HG03457 (cell line): Measurements from ENCODE around the gene BACH2.
"Not testable (repeated sequence)": the region's sequence is repeated elsewhere in the genome, so short reads cannot be mapped to it uniquely, and the experiment has no call there.

Experiments used
- ATAC-seq: cut with Tn5 transposase; IDR thresholded peaks from one replicate; pipeline ENCODE4 v1.9.1; 2021; ENCODE audit warnings: moderate number of reproducible peaks; ENCODE audit not compliant: unreplicated experiment

BACH2 gene

DNA sequence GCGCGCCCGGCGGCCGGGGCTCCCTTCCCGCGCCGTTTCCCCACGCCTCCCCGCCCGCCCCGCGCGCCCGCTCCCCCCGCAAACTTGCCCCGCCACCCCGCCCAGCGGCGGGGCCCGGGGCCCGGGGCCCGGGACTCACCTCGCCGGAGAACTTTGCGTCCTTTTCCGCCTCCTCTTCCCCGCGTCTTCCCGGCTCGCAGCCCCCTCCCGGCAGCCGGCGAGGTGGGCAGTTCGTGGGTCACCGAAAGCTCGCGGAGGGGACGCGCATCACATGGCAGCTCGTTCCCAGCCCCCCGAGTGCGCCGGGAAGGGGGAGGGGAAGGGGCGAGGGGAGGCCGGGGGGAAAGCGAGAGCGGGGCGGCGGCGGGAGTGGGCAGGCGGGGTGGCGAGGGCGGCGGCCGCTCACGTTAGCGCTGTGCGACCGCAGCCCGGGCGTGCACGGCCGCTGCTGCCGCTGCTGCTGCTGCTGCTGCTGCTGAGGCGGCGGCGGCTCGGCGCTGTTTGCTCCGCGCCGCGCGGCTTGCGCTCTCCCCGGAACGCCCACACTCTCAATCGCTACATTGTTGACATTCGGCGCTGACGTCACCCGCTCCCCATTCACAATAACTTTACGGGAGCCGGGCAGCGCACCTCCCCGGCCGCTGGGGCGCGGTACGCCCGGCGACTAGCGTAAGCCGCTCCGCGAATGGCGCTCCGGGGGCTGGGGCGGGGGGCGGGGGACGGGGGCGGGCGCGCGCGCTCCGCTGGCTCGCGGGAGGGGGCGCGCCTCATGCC lies at the start of gene BACH2:
BACH2 (minus strand) TSS at position 503 of the 774 bp plus-strand sequence. CDS start 287,999 bp downstream, outside the sequence.
- peak; percentile 64 for ATAC-seq

DNA sequence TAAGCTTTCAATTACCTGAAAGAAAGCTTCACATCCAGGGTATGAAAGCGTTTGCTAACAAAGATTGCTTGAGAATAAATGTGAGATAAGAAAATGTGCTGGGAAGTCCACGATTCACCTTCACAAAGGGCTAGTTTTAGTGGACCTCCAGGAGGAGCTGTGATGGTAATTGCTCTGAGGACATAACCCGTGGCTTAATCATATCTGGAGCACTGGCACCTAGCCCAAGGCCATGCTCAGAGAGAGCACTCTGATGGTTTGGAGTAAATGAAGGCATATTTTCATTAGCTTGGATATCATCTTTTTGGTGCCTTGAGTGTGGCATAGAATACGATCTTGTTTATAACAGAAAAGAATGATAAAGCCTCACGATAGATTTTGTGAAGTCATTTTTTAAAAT lies 46.9 kb upstream of the BACH2 start:
- ATAC-seq: no peak

DNA sequence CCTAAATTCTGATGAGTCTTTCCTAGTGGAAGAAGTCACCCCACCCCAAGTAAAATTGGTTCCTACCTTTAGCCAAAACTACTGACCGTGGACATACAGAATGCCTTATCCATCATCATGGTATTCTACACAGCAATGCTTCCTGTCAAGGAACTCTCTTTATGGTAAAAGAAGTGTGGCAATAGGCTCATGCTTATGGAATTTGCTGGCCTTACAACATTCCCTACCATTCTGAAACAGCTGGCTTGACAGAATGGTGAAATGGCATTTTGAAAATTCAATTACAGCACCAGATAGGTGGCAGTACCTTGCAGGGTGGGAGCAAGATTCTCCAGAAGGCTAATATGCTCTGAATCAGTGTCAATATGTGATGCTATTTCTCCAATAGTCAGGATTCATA lies 41.8 kb upstream of the BACH2 start:
- ATAC-seq: no peak

DNA sequence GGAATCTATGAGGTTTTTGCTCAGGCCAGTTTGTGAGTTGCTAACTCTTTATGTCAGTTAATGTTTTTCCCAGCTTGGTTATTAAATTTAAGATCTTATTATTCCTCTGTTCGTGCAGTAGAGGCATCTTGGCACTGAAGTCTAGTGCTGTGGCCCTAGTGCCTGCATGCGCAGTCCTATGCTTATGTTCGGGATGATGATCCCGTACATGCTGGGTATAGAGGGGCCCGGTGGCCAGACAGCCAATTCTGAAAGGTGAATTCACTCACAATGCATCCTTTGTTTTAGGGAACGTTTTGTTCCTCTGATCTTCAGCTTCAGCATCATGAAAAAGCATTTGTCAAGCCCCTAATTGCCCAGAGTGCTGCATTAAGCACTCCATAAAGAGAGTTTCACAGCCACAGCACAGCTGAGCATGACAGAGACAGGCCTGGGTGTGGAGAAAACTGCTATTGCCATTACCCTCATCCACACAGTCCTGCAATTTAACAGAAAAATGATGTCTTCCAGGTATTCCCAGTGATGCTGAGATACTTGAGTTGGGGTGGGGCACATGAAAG lies 39.8 kb upstream of the BACH2 start:
- no peak for ATAC-seq

DNA sequence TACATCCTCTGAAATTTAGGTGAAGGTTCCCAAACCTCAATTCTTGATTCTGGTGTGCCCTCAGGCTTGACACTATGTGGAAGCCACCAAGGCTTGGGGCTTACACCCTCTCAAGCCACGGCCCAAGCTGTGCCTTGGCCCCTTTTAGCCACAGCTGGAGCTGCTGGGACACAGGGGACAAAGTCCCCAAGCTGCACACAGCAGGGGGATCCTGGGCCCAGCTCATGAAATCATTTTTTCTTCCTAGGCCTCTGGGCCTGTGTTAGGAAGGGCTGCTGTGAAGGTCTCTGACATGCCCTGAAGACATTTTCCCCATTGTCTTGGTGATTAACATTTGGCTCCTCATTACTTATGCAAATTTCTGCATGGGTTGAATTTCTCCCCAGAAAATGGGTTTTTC lies 37.3 kb upstream of the BACH2 start:
- no peak for ATAC-seq

DNA sequence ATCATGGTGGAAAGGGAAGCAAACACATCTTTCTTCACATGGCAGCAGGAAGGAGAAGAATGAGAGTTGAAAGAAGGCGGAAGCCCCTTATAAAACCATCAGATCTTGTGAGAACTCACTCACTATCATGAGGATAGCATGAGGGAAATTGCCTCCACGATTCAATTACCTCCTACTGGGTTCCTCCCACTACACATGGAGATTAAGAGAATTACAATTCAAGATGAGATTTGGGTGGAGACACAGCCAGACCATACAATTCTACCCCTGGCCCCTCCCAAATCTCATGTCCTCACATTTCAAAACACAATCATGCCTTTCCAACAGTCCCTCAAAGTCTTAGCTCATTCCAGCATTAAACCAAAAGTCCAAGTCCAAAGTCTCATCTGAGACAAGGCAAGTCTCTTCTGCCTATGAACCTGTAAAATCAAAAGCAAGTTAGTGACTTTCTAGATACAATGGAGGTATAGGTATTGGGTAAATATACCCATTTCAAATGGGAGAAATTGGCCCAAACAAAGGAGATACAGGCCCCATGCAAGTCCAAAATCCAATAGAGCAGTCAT lies 36.4 kb upstream of the BACH2 start:
- ATAC-seq: not testable (repeated sequence)

DNA sequence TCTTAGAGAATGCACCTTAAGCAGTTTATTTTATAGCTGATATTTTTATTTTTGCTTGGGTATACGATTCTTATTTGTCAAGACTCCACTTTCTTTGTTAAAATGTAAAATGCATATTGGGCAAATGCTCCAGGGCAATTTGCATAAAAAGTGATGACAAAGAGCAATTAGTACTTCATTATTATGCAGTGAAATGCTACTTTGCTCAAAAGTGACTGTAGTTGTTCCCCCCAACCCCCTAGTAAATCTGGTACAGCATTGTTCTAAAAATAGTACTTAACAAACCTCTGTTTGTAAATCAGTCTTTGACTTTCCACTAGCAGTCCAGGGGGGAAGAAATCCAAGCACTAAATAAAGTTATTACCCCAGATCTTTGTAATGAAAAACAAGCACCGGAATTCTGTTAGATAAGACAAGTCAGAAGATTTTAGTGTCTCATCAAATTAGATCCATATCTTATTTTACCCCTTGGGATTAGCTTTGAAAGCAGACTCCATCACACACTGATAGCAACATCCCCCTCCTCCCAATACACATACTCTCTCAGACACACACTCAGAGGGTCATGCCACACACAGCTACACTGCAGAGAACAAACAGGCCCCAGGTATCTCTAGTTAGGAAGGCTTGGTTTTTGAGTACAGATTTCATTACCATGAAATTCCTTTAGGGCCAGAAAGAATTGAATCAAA lies 32.9 kb upstream of the BACH2 start:
- ATAC-seq: no peak

DNA sequence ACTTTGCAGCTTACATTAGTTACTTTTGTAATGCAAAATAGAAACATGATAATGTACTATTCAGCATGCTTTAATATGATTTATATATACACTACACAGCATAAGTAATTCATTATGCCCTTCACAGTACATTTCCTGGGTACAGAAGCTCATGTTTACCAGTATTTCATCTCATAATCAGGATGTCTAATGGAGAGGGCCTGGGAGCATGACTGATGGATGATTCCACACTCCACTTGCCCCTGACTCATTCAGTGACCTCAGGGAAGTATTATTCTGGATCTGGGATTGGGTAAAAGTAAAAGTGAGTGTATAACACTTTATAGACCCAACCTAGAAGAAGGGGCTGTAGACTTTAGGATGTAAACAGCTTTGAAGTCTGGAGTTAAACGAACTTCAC lies 31.4 kb upstream of the BACH2 start:
- no peak for ATAC-seq

DNA sequence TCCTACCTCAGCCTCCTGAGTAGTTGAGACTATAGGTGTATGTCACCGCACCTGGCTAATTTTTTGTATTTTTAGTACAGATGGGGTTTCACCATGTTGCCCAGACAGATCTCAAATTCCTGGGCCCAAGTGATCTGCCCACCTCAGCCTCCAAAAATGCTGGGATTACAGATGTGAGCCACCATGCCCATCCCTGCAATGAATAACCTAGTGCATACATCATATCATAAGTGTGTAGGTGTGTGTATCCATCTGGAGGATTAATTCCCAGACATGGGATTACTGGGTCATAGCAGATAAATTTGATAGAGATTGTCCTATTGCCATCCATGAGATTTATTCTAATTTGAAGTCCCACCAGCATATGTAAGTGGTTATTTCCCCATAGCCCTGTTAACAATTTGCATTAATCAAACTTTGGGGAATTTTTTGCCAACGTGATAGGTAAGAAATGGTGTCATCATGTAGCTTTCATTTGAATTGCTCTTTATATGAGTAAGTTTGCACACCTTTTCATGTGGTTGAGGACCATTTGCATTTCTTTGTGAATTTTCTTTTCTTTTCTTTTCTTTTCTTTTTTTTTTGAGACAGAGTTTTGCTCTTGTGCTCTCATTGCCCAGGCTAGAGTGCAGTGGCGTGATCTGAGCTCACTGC lies 29.9 kb upstream of the BACH2 start:
- ATAC-seq: no peak

DNA sequence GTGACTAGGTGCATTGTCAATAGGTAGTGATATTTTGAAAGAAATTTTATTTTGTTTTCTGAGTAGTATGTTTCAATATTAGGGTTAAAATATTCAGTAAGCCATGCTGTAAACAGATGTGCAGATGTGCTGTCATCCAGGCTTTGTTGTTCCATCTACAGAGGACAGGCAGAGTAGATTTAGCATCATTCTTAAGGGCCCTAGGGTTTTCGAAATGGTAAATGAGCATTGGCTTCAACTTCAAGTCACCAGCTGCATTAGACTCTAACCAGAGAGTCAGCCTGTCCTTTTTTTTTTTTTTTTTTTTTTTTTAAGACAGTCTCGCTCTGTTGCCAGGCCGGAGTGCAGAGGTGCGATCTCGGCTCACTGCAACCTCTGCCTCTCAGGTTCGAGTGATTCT lies 27.1 kb upstream of the BACH2 start:
- no peak for ATAC-seq

DNA sequence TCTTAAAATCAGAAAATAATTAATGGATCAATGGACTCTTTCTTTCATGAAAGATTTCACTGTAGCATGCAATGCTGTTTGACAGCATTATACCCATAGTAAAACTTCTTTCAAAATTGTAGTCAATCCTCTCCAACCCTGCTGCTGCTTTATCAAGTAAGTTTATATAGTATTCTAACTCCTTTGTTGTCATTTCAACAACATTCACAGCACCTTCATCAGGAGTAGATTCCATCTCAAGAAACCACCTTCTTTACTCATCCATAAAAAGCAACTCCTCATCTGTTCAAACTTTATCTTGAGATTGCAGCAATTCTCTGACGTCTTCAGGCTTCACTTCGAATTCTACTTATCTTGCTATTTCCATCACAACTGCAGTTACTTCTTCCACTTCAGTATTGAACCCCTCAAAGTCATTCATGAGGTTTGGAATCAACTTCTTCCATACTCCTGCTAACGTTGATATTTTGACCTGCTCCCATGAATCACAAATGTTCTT lies 26.4 kb upstream of the BACH2 start:
- no peak for ATAC-seq

DNA sequence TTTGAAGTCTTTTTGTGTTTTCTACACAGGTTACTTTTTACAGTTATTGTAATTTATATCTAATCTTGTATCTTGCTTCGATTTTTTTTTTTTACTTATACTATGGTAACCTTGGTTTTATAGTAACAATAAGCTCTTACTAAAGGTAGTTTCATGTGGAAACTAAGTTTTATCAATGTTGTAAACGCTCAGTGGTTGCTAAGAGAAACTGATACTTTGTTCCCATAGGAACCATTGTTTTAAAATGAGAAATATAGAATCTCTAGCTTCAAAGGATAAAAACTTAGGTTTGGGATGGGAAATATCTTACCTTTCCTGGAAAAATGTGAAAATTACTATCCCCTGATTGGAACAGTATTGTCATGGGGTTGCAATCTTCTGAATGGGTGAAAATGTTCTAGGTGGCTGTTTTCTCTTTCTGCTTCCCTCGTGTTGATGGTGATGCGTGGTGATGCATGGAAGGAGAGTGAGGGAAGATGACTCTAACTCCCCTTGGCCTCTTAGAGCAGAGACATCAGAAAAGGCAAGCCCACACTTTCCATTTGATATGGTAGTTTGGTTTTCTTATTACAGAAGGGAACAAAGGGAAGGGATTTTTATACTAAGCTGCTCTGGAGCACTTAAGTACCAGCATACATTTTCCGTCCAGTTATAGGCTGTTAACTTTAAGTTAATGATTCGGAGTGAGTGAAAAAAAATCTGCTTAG lies 23.5 kb upstream of the BACH2 start:
- no peak for ATAC-seq

DNA sequence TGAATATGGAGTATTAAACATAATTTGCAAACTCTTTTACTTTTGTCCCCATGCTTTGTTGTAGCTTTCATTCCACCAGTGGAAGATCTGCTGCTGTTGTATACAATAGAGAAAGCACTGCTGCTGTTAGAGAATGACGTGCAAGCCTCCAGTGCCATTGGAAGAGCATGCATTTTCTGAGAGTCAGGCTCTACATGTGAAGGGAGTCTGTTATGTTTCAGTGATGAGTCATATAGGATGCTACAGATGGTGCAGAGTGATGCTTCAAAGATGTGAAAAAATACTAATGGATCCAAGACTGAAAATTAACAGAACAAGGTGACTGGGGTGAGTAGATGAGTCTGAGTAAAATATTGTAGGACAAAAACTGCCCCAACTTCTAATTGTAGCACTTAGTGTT lies 22.4 kb upstream of the BACH2 start:
- no peak for ATAC-seq

DNA sequence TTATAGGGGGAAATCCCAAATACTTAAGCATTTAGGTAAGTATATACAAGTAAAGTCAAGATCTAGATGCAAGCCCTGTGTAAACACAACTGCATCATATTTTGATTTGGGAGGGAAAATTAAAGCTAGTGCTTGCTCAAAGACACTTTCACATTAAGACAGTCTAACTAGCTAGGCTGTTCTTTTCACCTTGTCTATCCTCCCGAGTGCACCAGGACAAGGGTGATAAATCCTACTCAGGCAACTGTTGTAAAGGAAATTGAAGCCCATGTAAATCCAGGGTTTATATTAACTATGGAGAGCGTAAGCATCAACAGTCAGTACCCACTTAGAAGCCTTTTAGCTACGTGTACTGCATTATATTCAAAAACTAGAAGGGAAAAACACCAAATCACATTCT lies 19.3 kb upstream of the BACH2 start:
- no peak for ATAC-seq

DNA sequence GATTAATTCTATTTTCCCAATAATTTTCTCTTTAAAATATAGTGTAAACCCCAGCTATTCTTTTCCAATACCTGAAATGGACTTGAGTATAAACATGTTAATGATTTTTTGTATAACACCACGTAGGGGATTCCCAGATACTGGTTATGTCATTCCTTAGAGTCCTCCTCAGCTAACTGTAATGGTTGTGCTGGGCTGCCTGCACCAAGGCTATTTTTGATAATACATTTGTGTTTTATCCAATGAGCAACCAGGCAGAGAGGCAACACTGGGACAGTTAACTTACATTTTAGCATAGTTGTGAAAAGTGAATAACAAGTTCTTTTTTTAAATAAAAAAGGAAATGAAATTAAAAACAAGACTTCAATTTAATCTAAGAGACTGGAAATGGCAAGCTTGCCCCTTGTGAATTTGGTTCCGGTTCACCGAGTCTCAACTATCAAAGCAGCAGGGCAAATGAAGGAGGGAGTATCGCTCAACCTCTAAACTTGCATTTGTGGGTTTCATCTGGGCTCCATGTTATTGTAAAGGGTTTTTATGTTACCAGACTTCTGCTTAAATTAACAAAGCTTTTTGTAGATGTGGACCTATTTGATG lies 18.8 kb upstream of the BACH2 start:
- ATAC-seq: no peak

DNA sequence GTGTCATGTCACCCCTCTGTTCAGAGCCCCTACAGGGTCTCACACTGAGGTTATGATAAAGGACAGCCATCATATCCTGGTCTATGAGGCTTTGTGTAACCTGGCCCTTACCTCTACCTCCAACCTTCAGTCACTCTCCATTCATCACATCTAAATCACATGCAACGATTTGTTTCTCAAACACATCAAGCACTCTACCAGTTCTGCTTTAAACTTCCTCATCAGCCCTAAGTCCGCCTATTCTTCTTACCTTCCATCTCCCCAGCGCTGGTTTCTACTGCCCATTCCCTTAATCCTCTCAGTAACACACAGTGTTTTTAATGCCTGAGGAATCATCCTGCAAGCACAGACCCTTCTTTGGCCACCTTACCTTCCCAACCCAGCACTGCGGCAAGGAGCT lies 17.9 kb upstream of the BACH2 start:
- ATAC-seq: no peak

DNA sequence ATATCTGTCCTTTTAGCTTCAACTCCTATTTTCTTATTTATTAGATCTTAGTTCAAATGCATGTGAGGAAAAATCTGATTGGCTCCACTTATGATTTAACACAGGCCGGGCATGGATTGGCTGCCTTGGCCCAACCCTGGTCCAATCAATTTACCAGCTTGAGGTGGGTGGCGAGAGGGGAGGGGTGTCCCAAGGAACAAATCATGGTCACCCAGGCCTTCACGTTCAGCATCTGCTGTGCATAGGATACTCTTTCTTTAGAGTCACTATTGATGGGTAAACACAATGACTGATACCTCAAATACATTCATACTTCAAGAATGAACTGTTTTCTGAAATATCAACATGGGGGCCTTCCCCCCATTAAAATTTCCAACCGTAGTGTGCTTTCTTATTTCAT lies 14.9 kb upstream of the BACH2 start:
- ATAC-seq: no peak

DNA sequence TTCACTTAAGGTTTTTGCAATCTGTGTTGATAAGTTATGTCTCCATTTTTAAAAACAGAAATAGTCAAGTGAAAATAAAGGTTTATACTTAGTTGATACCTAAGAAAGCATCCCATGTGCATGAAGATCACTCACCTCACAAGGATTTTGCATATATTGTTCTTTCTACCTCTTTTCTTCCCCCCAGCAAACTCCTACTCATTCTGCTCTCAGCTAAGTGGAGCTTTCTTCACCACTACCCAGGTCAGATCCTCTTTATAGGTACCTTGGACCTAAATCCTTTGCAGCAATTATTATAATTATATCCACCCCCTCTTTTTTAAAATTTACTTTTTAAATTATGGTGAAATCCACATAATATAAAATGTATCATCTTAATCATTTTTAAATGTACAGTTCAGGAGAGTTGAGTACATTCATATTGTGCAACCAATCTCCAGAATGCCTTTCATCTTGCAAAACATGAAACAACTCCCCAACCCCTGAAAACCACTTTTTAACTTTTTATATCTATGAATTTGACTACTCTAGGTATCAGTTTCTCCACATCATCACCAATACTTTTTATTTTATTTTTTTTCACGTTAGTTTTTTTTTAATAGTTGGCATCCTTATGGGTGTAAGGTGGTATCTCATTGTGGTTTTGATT lies 9.3 kb upstream of the BACH2 start:
- no peak for ATAC-seq

DNA sequence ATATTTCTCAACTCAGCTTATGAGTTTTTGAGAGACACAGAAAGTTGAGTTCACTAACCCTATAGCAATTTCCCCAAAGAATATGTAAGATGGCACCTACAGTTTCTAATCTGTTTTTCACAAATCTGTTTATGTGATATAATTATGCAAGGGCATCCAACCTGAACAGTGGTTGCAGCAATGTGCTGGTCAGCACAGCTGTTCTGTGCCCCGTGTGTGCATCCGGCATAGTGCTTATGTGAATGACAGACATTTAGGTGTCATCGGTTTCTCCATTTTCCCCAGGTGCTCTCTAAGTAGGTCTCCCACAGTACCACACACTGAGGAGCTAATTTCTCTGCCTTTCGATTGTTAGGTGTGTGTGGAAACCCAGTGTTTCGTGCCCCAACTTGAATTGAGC lies 7.7 kb upstream of the BACH2 start:
- no peak for ATAC-seq

DNA sequence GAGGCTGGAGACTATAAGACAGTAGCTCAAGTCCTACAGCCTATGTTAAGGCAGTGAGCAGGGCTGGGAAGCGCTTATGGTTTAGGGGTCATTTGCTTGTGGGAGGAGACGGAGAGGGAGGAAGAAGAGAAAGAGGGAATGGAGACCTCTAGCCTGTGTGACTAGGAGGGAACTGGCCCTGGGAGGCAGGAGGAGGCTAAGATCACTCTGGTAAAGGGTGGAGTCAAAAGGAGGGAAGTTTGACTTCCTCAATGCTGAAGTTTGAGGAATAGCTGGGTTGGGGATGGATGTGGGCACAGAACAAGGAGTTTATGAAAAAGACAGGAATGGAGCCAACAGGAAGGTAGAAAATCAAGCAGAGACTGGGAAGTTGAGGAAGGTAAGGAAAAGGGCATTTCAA lies 6.4 kb upstream of the BACH2 start:
- ATAC-seq: no peak
